Mucosa of stomach (tissue), 1 donor: ENCODE data around the gene SHC2.
"Not testable (repeated sequence)": the region's sequence is repeated elsewhere in the genome, so short reads cannot be mapped to it uniquely, and the experiment has no call there.

Source experiments
- H3K27me3 ChIP-seq: one replicate; pipeline ENCODE4 v1.7.0; 2013; ENCODE audit warnings: mild to moderate bottlenecking, low read length; ENCODE audit not compliant: control insufficient read depth, insufficient read depth
- H3K36me3 ChIP-seq: one replicate; pipeline ENCODE4 v1.7.0; 2013; ENCODE audit warnings: low read length; ENCODE audit not compliant: control insufficient read depth, insufficient read depth
- H3K4me1 ChIP-seq: one replicate; pipeline ENCODE4 v1.7.0; 2013; ENCODE audit warnings: mild to moderate bottlenecking, low read length; ENCODE audit not compliant: control insufficient read depth, insufficient read depth
- H3K4me3 ChIP-seq: one replicate; pipeline ENCODE4 v1.7.0; 2013; ENCODE audit warnings: low read length
- H3K9ac ChIP-seq: one replicate; pipeline ENCODE4 v1.7.0; 2013; ENCODE audit warnings: mild to moderate bottlenecking, low read length, moderate library complexity
- H3K9me3 ChIP-seq: one replicate; pipeline ENCODE4 v1.7.0; 2013; ENCODE audit warnings: mild to moderate bottlenecking, low read length, moderate library complexity; ENCODE audit not compliant: control insufficient read depth
- donor health status: Pancreatic carcinoma.

Gene SHC2

GRCh38 chr19:435707-436412 is 25.0 kb downstream of the SHC2 start:
- H3K9ac ChIP-seq = no peak overlapping the region
- H3K4me3 ChIP-seq = no peak overlapping the region
- H3K36me3 ChIP-seq = no peaks in the 10 kb centered on the region
- no peaks in the 10 kb centered on the region for H3K4me1 ChIP-seq
- H3K9me3 ChIP-seq = no peaks in the 10 kb centered on the region
- H3K27me3 ChIP-seq = no peaks in the 10 kb centered on the region

DNA sequence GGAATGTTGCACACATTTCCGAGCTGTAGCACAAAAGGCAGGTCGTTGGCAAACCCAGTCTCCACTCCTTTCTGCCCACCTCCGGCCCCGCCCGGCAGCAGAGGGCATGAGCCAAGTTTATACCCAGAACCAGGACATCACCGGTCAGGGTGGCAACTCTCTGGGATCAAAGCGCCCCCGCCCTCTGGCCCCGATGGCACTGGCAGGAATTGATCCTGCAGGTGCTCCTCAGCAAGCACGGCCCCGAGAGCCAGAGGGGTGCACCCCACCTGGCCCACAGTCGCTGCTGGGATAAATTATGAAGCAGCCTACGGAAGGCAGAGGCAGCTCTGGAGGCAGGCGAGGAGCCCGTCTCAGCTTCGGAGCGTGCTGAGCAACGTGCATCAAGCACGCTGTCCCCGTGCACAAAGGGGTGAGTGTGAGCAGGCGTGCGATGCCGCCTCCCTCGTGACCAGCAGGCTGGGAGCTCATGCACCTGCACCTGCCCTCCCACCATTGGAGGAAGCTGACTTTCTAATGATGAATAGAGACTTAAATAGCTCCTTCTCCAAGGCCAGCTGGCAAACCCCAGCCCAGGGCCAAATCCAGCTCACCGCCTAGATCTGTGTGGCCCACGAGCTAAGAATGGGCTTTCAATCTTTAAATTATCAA is 25.7 kb downstream of the SHC2 start:
- no peaks in the 10 kb centered on the region for H3K36me3 ChIP-seq
- no peaks in the 10 kb centered on the region for H3K4me1 ChIP-seq
- H3K27me3 ChIP-seq = no peaks in the 10 kb centered on the region
- H3K4me3 ChIP-seq = no peak overlapping the region
- H3K9ac ChIP-seq = no peak overlapping the region
- H3K9me3 ChIP-seq = no peaks in the 10 kb centered on the region

DNA sequence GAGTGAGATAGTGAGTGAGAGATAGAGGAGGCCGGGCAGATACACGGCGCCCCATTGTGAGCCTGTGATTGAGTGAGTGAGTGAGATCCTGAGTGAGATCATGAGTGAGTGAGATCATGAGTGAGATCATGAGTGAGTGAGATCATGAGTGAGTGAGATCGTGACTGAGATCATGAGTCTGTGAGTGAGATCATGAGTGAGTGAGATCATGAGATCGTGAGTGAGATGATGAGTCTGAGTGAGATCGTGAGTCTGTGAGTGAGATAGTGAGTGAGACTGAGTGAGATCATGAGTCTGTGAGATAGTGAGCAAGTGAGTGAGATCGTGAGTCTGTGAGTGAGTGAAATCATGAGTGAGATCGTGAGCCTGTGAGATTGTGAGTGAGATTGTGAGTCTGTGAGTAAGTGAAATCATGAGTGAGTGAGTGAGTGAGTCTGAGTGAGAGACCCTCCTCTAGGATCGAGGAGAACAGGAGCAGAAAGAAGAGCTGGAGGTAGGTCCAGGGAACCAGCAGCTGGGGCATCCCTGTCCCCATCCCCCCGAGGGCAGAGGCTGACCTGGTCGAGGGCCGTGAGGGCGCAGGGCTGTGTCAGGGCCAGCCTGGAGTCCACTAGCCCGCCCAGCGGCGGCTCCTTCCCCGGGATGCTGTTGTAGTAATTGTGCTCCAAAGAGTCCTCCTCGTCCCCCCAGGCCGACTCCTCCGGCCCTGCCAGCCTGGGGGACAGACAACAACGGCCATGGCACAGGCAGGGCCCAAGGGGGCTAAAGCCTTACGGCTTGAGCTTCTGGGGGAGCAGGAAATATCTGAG is 26.5 kb downstream of the SHC2 start:
- no peaks in the 10 kb centered on the region for H3K9me3 ChIP-seq
- H3K4me1 ChIP-seq = no peaks in the 10 kb centered on the region
- no peaks in the 10 kb centered on the region for H3K27me3 ChIP-seq
- H3K9ac ChIP-seq = no peak overlapping the region
- no peak overlapping the region for H3K4me3 ChIP-seq
- no peaks in the 10 kb centered on the region for H3K36me3 ChIP-seq

DNA sequence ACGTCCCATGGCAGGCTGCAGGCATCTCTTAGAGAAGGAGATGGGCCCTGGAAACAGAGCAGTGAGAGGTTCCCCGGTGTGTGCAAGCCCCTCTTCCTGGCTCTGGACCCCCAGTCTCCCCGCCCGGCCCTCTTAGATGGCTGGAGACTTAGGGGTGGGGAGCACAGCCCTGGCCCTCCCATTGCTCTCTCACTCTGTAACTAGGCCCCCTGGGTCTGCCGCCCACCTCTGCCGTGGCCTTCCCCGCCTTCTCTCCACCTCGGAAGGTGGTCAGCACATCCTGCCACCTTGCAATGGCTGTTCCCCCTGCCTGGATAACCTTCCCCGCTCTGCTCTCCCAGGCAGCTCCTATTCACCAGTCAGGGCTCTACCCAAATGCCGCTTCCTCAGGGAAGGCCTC is 30.1 kb downstream of the SHC2 start:
- Histone ChIP-seq H3K4me3 (no peak overlapping the region), H3K36me3 (no peaks in the 10 kb centered on the region), H3K9ac (no peak overlapping the region), H3K9me3 (no peaks in the 10 kb centered on the region), H3K27me3 (no peaks in the 10 kb centered on the region), H3K4me1 (no peaks in the 10 kb centered on the region)

DNA sequence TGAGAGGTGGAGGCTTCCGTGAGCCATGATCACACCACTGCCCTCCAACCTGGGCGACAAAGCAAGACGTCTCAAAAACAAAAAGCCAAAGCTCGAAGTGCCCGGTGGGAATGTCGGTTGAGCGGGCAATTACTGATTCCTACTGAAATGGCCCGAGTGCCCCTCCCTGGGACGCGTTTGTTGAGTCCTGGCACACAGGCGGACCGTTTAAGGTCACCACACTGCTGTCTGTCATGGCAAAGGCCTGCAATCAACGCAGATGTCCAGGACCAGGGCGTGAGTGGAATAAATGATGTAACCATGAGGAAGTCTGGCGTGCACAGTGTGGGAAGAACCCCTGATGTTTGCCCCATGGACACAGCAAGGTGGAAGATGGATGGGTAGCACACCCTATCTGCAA is 32.7 kb downstream of the SHC2 start:
- Histone ChIP-seq H3K9ac (no peak overlapping the region), H3K4me1 (no peaks in the 10 kb centered on the region), H3K27me3 (no peaks in the 10 kb centered on the region), H3K4me3 (no peak overlapping the region), H3K36me3 (no peaks in the 10 kb centered on the region), H3K9me3 (no peaks in the 10 kb centered on the region)

DNA sequence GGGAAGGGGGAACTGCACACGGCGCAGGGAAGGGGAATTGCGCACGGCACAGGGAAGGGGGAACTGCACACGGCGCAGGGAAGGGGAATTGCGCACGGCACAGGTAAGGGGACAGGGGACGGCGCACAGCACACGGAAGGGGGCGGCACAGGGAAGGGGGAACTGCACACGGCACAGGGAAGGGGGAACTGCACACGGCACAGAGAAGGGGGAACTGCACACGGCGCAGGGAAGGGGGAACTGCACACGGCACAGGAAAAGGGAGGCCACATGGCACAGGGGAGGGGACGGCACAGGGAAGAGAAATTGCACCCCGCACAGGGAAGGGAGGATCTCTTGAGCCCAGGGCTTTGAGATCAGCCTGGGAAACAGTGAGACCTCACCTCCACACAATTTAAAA is 33.2 kb downstream of the SHC2 start:
- H3K36me3 ChIP-seq, H3K9me3 ChIP-seq, H3K4me1 ChIP-seq, H3K27me3 ChIP-seq, H3K4me3 ChIP-seq, H3K9ac ChIP-seq: not testable (repeated sequence)

DNA sequence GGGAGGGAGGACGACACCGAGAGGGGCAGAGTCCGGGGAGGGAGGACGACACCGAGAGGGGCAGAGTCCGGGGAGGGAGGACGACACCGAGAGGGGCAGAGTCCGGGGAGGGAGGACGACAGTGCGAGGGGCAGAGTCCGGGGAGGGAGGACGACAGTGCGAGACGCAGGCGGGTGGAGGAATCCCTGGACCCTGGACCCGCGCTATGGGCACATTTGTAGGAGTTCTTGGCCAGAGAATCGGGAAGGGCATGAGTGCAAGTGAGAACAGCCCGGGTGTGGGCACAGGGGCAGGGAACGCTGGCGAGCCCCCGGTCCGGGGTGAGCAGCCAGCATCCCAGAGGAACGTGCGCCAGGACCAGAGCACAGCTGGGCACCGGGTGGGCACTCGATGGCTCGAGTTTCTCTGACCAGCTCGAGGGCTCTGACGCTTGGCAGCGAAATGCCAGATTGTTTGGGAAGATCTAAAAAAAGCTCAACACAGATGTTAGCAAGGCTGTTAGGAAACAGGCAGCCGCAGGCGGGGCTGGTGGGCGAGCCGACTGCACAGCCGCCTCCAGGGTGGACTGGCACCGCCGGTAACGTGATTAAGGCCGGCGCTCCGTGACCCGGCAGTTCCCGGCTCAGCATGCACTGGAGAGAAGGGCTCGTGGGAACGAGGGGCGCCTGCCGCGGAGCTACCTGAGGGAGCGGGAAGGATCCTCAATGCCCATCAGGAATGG is 33.9 kb downstream of the SHC2 start:
- Histone ChIP-seq H3K4me1 (no peaks in the 10 kb centered on the region), H3K9ac (no peak overlapping the region), H3K27me3 (no peaks in the 10 kb centered on the region), H3K36me3 (no peaks in the 10 kb centered on the region), H3K9me3 (no peaks in the 10 kb centered on the region), H3K4me3 (no peak overlapping the region)

DNA sequence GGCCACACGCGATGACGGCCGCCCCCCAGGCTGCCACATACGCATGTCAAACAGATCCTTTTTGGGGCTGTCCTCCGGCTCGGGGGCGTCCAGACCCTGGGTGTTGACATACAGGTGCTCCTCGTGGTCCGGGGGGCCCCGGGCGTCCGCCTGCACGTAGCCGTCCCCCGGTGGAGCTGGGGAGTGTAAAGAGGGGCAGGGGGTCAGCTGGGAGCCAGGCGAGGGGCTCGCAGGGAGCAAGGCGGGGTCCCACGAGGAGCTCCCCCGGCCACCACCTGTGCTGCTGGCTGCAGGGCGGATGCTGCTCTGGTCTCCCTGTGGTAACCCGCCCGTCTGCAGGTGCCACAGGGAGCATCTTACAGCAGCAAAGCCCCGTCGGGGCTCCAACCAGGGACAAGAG is 35.8 kb downstream of the SHC2 start:
- H3K4me3 ChIP-seq = no peak overlapping the region
- H3K36me3 ChIP-seq = no peaks in the 10 kb centered on the region
- H3K9ac ChIP-seq = no peak overlapping the region
- no peaks in the 10 kb centered on the region for H3K27me3 ChIP-seq
- H3K9me3 ChIP-seq = no peaks in the 10 kb centered on the region
- no peaks in the 10 kb centered on the region for H3K4me1 ChIP-seq

GRCh38 chr19:424546-424945 is 36.3 kb downstream of the SHC2 start:
- H3K4me3 ChIP-seq = no peak overlapping the region
- no peaks in the 10 kb centered on the region for H3K27me3 ChIP-seq
- H3K36me3 ChIP-seq = no peaks in the 10 kb centered on the region
- no peaks in the 10 kb centered on the region for H3K9me3 ChIP-seq
- H3K4me1 ChIP-seq = no peaks in the 10 kb centered on the region
- H3K9ac ChIP-seq = no peak overlapping the region

- no peaks in the 10 kb centered on the region for H3K36me3 ChIP-seq
- no peak overlapping the region for H3K4me3 ChIP-seq
- H3K9ac ChIP-seq = no peak overlapping the region
- no peaks in the 10 kb centered on the region for H3K9me3 ChIP-seq
- H3K4me1 ChIP-seq = no peaks in the 10 kb centered on the region
- no peaks in the 10 kb centered on the region for H3K27me3 ChIP-seq
These were observed 37.0 kb downstream of the SHC2 start for GRCh38 chr19:423691-424466.

DNA sequence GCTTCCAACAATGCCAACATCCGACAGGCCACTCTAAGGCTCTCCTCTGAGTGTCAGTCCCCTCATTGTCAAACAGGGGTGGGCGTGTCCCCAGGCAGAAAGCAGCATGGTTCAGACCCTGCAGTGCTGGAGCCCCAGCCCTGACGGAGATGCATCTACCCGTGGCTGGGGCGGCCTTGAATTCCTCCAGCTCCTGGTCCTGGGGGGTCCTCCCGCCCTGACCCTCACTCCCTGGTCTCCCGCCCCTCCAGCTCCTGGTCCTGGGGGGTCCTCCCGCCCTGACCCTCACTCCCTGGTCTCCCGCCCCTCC is 38.0 kb downstream of the SHC2 start:
- H3K36me3 ChIP-seq, H3K27me3 ChIP-seq, H3K4me1 ChIP-seq, H3K9ac ChIP-seq, H3K4me3 ChIP-seq, H3K9me3 ChIP-seq: not testable (repeated sequence)
